Caki2 (cell line): ENCODE results near the gene C11orf58. TPM values are rescaled to one million over a fixed set of nuclear protein-coding genes. Genes with fewer than 3 reads are reported as not detected.

ENCODE experiments used
- DNase-seq: peaks from one replicate; pipeline ENCODE4 v3.0.0-alpha.2; 2015; ENCODE audit warnings: low read depth
- in situ Hi-C: cut with HindIII; loops from 2 replicates; pipeline ENCODE4 v1.10.0; 2016; ENCODE audit warnings: low sequenced_read_pairs, low pct_unique_long_range_greater_than_20kb, mixed read lengths
- total RNA-seq: library from RNA; depleted of rRNA; stranded (reverse); fragments of >200 nt; shearing (Covaris generic); gene quantifications from 2 replicates; pipeline ENCODE4 v1.2.3, GENCODE V29; 2014; ENCODE audit warnings: low replicate concordance

Gene C11orf58
- total RNA-seq, 1 experiment from 2014 or later = 121 TPM

DNA sequence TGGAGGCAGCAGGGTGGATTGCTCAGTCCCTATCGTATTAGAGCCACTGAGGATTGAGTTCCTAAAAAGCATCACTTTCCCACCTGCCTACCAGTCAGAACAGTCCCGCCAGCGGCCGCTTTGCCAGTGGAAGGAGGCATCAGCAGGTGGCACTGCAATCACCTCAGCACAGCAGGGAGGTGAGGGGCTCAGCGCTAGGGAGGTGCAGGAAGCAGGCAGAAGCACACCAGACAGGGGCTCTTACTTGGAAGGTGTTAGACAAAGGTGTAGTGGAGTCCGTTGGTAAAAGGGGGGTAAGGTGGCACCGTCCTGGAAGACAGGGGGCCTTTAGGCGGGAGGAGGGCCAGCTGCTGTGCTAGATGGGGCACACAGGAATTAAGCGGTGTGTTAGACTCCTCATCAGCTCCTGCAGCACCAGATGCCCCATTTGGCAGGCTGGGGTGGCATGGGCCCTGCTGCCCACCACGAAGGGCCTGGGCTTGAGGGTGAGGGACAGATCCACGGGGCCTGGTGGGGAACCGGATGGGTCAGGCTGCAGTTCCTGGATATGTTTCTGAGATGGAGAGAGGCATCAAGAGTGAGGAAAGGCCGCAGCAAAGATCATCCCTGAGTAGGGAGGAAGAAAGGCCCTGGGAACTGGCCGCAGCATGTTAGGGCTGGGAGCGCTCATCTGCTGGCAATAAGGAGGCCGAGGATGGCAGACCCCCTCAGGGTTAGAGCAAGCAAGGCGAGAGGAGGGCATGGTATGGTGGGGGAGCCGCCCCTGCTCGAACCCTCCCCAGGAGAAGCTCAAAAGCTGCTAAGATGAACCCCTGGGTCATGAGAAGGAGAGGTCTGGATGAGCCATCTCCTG, 42.5 kb downstream of the C11orf58 start:
- no peak for DNase-seq
- in situ Hi-C loops = no loop called here

DNA sequence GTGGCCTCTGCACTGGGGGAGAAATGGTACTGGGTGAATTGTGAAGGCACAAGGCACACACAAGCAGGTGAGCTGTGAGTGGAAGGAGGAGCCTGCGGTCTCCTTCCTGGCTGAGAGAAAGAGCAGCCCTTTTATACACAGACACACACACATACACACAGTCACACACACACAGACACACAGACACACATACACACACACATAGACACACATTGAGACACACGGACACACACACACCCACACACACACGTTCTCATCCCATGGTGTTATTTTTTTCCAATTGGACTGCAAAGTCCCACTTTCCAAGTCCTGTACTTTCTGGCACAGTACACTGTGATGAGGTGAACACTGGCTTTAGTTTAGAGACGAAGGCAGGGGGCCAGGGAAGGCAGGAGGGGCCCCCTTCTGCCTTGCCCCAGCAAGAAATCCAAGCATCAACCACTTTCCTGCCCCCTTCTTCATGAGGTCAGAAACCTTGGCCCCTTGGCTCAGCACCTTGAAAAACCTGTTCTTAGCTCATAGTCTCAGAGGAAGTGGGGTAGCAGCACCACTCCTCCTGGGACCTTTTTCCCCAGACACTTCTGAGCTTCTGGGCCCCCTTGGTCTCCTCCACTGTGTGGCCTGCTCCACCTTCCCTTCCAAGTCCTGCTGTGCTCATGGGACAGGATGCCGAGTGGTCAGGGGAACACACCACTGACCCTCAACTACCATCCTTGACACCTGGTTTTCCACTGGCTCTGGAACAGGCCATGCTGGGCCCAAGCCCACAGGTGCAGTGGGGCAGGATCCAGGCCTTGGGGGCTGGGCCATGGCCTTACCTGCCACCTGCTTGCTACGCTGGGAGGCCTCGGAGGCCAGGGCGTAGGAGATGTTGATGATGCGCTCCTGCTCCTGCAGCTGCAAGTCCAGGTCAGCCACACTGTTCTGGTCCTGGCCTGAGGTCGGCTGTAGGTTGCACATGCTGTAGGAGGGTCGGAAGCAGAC, 43.8 kb downstream of the C11orf58 start:
- no peak for DNase-seq
- in situ Hi-C loops = no loop called here

DNA sequence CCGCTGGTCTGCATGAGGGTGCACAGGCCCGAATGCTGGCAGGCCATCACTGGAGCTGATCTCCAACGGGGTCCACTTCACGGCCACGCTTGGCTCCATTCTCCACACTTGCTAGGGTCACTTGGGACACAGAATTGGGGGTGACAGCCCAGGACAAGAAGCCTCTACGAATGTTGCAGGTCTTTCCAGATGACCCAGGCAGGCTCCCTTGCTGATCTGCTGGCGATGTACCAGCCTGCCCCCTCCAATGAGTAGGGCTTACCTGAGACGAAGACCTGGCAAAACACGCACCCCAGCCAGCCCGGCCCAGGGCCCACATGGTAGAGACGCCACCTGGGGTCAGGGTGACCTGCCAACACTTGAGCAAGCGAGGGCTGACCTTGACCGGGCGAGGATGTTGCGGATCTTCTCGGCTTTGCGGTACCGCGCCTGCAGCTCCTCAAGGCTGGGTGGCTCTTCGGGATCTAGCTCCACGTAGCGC, 44.9 kb downstream of the C11orf58 start:
- DNase-seq = no peak
- in situ Hi-C loops = no loop called here

GRCh38 chr11:16784097-16784496, 45.6 kb downstream of the C11orf58 start:
- in situ Hi-C loops = no loop called here
- no peak for DNase-seq

DNA sequence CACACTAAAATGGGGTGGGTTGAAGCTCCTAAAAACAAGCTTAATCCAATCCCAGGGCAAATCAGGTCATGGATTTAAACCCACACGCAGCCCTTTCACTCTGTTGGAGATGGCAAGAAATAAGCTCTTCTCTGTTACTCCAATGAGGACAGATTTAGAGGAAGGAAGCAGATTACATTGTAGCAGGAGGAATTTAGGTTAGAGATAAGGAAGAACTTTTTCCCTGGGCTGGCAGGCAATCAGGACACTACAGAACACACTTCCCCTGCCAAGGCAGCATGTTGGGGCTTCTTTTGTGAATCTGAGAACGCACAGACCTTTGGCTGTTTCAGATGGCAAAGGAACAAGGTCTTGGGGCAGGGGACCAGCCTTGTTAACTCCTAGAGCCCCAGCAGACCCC, 46.2 kb downstream of the C11orf58 start:
- in situ Hi-C loops = no loop called here
- DNase-seq = no peak

GRCh38 chr11:16785520-16786128, 47.2 kb downstream of the C11orf58 start:
- in situ Hi-C loops = no loop called here
- DNase-seq = peak; percentile 41

DNA sequence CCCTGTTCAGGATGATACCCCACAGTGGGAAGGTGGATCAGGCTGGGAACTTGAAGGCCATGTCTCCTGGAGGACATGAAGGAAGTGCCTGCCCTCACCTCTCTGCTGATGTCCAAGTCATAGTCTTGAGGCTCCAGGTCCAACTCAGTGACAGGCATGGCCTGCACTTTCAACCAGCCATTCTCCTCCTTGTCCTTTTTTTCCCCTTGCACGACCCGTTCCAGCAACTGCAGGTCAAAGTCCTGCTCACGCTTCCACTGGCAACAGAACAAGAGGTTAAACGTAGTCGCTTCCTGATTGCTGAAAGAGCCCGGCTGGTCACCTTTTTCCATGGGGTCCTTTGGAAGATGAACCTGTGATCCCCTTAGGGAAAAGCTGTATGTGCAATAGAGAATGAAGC, 47.7 kb downstream of the C11orf58 start:
- in situ Hi-C loops = no loop called here
- DNase-seq = no peak

DNA sequence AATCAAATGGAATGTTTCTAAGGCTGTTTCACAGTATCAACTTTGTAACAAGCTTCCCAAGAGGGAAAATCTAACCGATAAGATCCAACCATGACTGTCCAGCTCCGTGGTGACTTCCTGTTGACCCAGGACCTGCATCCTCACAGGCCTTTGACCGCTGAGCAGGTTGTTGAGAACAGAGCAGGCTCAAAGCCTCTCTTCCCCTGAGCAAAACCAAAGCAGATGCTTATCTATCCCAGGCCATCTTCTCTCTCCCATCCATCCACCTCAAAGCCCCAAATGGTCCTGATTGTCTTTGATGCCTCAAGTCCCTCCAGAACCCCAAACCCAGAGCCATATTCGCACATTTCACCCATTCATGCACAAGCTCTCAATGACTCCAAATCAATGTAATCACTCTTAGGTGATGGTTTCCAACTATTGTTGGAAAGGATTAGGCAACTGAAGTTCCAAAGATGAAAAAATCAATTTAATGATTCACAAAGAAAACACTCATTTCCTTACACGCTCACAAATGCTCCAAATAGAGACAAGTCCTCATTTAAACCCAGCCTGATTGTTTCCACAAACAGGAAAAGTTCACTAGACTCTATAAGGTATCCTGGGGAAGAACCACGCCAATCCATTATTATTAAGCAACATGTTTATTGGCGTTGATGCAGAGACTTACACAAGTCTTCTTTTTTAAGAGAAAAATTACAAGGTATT, 48.7 kb downstream of the C11orf58 start:
- in situ Hi-C loops = no loop called here
- DNase-seq = no peak

DNA sequence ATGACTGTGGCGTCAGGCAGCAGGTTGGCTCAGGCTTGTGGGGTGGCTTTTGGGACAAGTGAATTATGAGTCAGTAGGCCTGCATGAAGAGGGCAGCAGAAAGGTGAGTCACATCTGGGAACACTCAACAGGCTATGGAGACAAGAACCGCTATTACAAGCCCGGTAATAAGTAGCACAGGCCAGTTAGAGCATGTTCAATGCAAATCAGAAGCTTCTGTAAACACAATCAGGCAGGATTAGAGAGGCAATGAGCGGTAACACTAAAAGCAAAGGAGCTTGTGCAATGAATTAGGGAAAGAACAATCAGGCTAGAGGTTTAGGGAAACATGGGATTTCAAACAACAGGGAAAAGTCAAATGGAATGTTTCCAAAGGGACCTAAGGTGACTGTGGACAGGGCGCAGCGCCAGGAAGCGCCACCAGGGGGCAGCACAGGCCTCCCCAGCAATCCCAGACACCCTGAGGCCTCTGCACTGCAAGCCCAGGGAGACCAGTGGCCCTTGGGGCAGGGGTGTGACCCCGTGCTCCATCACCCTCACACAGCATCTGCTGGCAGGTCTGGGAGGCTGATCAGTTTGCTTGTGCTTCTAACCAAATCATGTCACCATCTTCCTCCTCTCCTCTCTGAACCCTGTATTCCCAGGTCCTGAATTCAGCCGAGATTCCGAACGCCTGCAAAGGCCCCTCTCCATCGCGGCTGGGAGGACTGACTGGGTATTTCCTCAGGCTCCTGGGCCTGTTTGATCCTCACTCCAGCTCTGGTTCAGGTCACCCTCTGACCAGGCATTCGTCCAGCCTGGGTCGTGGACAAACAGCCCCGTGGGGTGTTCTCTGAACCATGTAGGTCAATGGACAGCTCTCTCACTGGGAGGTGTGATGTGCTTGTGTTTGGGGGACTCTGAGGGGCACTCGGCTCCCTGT, 50.0 kb downstream of the C11orf58 start:
- peak; percentile 67 for DNase-seq
- in situ Hi-C loops = no loop called here

- no peak for DNase-seq
- in situ Hi-C loops = no loop called here
These were observed 50.6 kb downstream of the C11orf58 start for GRCh38 chr11:16789063-16789420.

- in situ Hi-C loops = no loop called here
- DNase-seq = no peak
These were observed 51.4 kb downstream of the C11orf58 start for GRCh38 chr11:16789560-16790485.

DNA sequence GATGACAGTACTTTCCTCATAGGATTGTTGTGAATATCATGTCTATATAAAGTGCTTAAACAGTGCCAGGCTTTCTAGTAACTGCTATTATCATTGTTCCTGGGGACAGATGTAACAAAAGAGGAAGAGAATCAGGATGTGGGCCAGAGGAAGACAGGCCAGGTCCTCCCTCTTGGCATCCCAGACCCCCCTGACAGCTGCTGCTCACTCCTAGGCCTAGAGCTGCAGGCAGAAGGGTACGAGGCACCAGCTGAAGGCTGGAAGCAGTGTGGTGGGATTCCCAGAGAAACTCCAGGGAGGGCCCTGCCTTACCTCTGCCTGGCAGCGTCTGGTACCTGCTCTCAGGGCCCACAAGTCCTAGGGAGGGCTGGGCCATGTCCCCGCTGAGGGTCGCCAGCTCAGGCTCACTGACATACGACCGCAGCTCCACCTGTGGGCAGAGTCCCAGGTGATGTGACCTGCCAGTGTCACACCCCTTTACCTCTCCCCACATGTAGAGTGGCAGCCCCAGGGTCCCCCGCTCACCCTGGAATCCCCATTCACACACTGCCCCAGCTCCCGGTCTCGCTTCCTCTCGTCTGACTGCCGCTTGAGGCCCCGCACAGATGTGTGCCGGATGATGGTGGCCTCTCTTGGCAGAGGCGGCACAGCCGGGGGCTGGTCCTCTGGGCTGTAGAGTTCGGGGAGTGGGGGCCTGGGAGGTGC, 52.2 kb downstream of the C11orf58 start:
- in situ Hi-C loops = no loop called here
- DNase-seq = no peak

GRCh38 chr11:16791191-16791961, 52.9 kb downstream of the C11orf58 start:
- peak; percentile 81 for DNase-seq
- in situ Hi-C loops = no loop called here

DNA sequence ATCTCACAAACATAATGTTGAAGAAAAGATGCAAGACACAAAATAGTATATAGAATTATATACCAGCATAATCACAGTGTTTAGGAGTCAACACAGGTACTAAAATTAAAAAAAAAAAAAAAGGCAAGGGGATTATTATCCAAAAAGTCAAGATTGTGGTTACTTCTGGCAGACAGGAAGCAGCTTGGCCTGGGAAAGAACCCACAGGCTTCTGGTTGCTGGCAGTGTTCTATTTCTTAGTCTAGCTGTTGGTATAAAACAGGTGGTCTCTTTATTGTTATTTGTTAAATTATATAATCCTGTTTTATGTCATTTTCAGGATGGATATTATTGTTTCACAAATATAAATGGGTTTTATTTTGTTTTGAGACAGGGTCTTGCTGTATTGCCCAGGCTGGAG, 54.0 kb downstream of the C11orf58 start:
- no peak for DNase-seq
- in situ Hi-C loops = no loop called here

GRCh38 chr11:16793009-16793408, 54.6 kb downstream of the C11orf58 start:
- no peak for DNase-seq
- in situ Hi-C loops = no loop called here
